Panc1 (cell line): Measurements from ENCODE around the gene MPL.

Experiments used
- CTCF ChIP-seq: fragments of 450-650 bp; IDR thresholded peaks from 2 replicates; pipeline ENCODE4 v1.5.1; 2017; ENCODE audit warnings: mild to moderate bottlenecking
- POLR2AphosphoS5 ChIP-seq: IDR thresholded peaks from 2 replicates; pipeline ENCODE4 v1.6.1; 2012; ENCODE audit warnings: mild to moderate bottlenecking, low read depth, low read length, moderate library complexity
- TCF7L2 ChIP-seq: IDR thresholded peaks from 2 replicates; pipeline ENCODE4 v1.6.1; 2011; ENCODE audit warnings: mild to moderate bottlenecking, low read depth, low read length, inconsistent platforms

DNA sequence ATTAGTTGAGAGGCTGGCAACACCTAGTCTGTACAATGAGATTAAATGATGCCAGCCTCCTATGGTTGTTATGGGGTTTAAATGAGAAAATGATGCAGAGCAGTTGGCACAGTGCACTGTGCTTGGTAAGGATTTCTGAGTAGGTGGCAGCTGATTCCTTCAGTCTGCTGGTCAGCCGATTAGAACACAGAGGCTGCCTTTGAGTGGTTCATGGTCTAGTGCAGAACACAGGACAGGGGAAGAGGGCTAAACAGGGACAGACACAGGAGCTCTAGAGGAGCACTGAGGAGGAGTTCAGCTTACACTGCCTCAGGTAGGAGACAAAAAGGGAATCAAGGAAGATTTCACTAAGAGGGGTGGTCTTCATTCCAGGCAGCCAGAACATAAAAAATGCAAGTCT is 35.4 kb upstream of the MPL start:
- TF ChIP-seq CTCF (no peak), POLR2AphosphoS5 (no peak), TCF7L2 (no peak)
